GM23338 (cell line): ENCODE results near the gene SLC35A3. TPM values are rescaled to one million over a fixed set of nuclear protein-coding genes. Genes with fewer than 3 reads are reported as not detected.

ENCODE experiments used
- CREB1 ChIP-seq: fragments of 250-450 bp; sonication (Bioruptor Pico); IDR thresholded peaks from 2 replicates; pipeline ENCODE4 v1.5.0; 2020; ENCODE audit warnings: low read depth, mild to moderate bottlenecking, moderate library complexity
- EZH2 ChIP-seq: fragments of 200-600 bp; sonication (generic); IDR thresholded peaks from one replicate; pipeline ENCODE4 v1.8.0; 2017; ENCODE audit warnings: antibody characterized with exemption, mild to moderate bottlenecking, low read depth; ENCODE audit not compliant: unreplicated experiment
- POLR2AphosphoS5 ChIP-seq: IDR thresholded peaks from 2 replicates; pipeline ENCODE4 v1.6.1; 2016; ENCODE audit warnings: antibody characterized with exemption, low read depth
- STAT1 ChIP-seq: IDR thresholded peaks from one replicate; pipeline ENCODE4 v1.6.1; 2016; ENCODE audit warnings: antibody characterized with exemption; ENCODE audit not compliant: unreplicated experiment
- ZNF114 ChIP-seq: fragments of 250-450 bp; sonication (Bioruptor Pico); IDR thresholded peaks from 2 replicates; pipeline ENCODE4 v1.5.0; 2020; ENCODE audit warnings: mild to moderate bottlenecking, moderate library complexity
- ZNF331 ChIP-seq: fragments of 250-450 bp; sonication (Bioruptor Pico); IDR thresholded peaks from 2 replicates; pipeline ENCODE4 v1.5.0; 2020; ENCODE audit warnings: low read depth, mild to moderate bottlenecking, moderate library complexity
- polyA plus RNA-seq: library from polyadenylated mRNA; unstranded; fragments of >200 nt; fragmentation: Nextera tagmentation; extraction: Ambion mirVana; gene quantifications from 2 replicates; pipeline ENCODE4 v1.2.1, GENCODE V29; 2016
- total RNA-seq: library from RNA; depleted of rRNA; stranded (reverse); fragments of >200 nt; shearing (Covaris generic); gene quantifications from 2 replicates; pipeline ENCODE4 v1.2.3, GENCODE V29; 2014
- TF ChIP-seq, protein P1 (sequence below): fragments of 250-450 bp; sonication (Bioruptor Pico); IDR thresholded peaks from 2 replicates; pipeline ENCODE4 v1.5.0; 2020; ENCODE audit warnings: mild to moderate bottlenecking, moderate library complexity
- TF ChIP-seq, protein P2 (sequence below), 2 experiments: fragments of 200-600 bp in 1 of 2; sonication (generic) in 1 of 2; conservative IDR thresholded peaks; 2 replicates each; pipeline versions ENCODE4 v1.5.1 to v1.6.1; 2016 to 2017; ENCODE audit warnings: antibody characterized with exemption in 2 of 2, low read depth in 2 of 2, mild to moderate bottlenecking in 2 of 2, moderate library complexity in 1 of 2

Gene SLC35A3
- total and polyA plus RNA-seq, 2 experiments from 2014 or later, result 7.6 to 27.2 TPM

DNA sequence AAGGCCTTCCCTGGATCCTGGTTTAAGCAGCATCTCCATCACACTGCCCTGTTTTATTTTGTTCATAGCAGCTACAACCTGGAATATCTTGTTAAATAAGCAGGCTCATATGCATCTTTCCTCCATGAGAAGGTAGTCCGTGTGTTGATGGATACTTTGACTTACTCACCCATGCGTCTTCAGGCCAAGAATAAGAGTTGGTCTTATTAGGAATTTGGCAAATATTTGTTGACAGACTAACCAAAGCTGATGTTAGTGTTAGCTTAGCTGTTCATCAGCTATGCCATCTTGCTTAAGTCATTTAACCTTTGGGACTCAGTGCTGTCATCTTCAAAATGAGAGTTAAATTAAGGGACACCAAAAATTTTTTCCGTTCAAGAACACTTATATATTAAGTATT, 103.7 kb downstream of the SLC35A3 start (continued):
- TF ChIP-seq, protein P1, sequence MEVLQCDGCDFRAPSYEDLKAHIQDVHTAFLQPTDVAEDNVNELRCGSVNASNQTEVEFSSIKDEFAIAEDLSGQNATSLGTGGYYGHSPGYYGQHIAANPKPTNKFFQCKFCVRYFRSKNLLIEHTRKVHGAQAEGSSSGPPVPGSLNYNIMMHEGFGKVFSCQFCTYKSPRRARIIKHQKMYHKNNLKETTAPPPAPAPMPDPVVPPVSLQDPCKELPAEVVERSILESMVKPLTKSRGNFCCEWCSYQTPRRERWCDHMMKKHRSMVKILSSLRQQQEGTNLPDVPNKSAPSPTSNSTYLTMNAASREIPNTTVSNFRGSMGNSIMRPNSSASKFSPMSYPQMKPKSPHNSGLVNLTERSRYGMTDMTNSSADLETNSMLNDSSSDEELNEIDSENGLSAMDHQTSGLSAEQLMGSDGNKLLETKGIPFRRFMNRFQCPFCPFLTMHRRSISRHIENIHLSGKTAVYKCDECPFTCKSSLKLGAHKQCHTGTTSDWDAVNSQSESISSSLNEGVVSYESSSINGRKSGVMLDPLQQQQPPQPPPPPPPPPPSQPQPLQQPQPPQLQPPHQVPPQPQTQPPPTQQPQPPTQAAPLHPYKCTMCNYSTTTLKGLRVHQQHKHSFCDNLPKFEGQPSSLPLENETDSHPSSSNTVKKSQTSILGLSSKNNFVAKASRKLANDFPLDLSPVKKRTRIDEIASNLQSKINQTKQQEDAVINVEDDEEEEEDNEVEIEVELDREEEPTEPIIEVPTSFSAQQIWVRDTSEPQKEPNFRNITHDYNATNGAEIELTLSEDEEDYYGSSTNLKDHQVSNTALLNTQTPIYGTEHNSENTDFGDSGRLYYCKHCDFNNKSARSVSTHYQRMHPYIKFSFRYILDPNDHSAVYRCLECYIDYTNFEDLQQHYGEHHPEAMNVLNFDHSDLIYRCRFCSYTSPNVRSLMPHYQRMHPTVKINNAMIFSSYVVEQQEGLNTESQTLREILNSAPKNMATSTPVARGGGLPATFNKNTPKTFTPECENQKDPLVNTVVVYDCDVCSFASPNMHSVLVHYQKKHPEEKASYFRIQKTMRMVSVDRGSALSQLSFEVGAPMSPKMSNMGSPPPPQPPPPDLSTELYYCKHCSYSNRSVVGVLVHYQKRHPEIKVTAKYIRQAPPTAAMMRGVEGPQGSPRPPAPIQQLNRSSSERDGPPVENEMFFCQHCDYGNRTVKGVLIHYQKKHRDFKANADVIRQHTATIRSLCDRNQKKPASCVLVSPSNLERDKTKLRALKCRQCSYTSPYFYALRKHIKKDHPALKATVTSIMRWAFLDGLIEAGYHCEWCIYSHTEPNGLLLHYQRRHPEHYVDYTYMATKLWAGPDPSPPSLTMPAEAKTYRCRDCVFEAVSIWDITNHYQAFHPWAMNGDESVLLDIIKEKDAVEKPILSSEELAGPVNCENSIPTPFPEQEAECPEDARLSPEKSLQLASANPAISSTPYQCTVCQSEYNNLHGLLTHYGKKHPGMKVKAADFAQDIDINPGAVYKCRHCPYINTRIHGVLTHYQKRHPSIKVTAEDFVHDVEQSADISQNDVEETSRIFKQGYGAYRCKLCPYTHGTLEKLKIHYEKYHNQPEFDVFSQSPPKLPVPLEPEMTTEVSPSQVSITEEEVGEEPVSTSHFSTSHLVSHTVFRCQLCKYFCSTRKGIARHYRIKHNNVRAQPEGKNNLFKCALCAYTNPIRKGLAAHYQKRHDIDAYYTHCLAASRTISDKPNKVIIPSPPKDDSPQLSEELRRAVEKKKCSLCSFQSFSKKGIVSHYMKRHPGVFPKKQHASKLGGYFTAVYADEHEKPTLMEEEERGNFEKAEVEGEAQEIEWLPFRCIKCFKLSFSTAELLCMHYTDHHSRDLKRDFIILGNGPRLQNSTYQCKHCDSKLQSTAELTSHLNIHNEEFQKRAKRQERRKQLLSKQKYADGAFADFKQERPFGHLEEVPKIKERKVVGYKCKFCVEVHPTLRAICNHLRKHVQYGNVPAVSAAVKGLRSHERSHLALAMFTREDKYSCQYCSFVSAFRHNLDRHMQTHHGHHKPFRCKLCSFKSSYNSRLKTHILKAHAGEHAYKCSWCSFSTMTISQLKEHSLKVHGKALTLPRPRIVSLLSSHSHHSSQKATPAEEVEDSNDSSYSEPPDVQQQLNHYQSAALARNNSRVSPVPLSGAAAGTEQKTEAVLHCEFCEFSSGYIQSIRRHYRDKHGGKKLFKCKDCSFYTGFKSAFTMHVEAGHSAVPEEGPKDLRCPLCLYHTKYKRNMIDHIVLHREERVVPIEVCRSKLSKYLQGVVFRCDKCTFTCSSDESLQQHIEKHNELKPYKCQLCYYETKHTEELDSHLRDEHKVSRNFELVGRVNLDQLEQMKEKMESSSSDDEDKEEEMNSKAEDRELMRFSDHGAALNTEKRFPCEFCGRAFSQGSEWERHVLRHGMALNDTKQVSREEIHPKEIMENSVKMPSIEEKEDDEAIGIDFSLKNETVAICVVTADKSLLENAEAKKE (CRISPR knock-in tag), result no peak
- TF ChIP-seq, protein P2, sequence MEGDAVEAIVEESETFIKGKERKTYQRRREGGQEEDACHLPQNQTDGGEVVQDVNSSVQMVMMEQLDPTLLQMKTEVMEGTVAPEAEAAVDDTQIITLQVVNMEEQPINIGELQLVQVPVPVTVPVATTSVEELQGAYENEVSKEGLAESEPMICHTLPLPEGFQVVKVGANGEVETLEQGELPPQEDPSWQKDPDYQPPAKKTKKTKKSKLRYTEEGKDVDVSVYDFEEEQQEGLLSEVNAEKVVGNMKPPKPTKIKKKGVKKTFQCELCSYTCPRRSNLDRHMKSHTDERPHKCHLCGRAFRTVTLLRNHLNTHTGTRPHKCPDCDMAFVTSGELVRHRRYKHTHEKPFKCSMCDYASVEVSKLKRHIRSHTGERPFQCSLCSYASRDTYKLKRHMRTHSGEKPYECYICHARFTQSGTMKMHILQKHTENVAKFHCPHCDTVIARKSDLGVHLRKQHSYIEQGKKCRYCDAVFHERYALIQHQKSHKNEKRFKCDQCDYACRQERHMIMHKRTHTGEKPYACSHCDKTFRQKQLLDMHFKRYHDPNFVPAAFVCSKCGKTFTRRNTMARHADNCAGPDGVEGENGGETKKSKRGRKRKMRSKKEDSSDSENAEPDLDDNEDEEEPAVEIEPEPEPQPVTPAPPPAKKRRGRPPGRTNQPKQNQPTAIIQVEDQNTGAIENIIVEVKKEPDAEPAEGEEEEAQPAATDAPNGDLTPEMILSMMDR (conservative IDR thresholded peaks at IDR 0.05; ENCODE audit: low read depth in 2 of 2), result no peak
- TF ChIP-seq ZNF114 (CRISPR knock-in tag) (no peak), EZH2 (no peak), STAT1 (no peak), POLR2AphosphoS5 (no peak), CREB1 (no peak), ZNF331 (CRISPR knock-in tag) (no peak)
